NT2/D1 (cell line): ENCODE results near the gene GUCA1C.

Experiments
- SUZ12 ChIP-seq: IDR thresholded peaks from 2 replicates; pipeline ENCODE4 v1.6.1; 2011; ENCODE audit not compliant: insufficient read length, insufficient read depth; ENCODE audit errors: extremely low read depth
- YY1 ChIP-seq: IDR thresholded peaks from 2 replicates; pipeline ENCODE4 v1.6.1; 2011; ENCODE audit not compliant: insufficient read length, insufficient read depth
- ZNF274 ChIP-seq: IDR thresholded peaks from 2 replicates; pipeline ENCODE4 v1.6.1; 2011; ENCODE audit warnings: mild to moderate bottlenecking, low read depth, low read length

DNA sequence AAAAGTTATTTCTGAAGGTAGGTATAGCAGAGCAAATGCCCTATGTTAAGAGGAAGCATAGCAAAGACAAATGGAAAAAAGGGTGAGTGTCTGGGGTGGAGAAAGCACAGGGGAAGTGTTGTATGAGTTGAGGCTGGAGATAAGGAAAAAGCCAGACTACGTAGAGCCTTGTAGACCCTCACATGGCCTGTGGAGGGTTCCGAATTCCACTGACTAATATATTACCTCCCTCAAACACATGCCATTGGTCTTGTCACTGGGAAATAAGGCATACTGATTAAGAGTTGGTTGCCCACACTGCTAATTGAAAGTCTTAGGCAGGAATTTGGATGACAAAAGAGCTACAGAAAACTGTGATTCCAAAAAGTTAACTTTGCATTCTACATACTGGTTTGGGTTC is 65.9 kb downstream of the GUCA1C start:
- no peak for TF ChIP-seq ZNF274
- no peak for TF ChIP-seq SUZ12
- no peak for TF ChIP-seq YY1
